GM20000 (cell line): Measurements from ENCODE around the gene ID1.
"Not testable (repeated sequence)": the region's sequence is repeated elsewhere in the genome, so short reads cannot be mapped to it uniquely, and the experiment has no call there.

Experiments used
- DNase-seq: peaks from one replicate; pipeline ENCODE4 v3.0.0; 2012; ENCODE audit warnings: low spot score
- CTCF ChIP-seq: IDR thresholded peaks from 2 replicates; pipeline ENCODE4 v1.5.1; 2012; ENCODE audit warnings: mild to moderate bottlenecking, control low read depth; ENCODE audit errors: extremely low read depth, missing control alignments

The ID1 gene

GRCh38 chr20:31569163-31570020 lies 35.7 kb upstream of the ID1 start:
- peak; percentile 68 for DNase-seq
- TF ChIP-seq CTCF, result peak; percentile 80

- no peak for DNase-seq
- TF ChIP-seq CTCF, result no peak
Measured at GRCh38 chr20:31570021-31570463, 35.0 kb upstream of the ID1 start.

- DNase-seq, result no peak
- no peak for TF ChIP-seq CTCF
Measured at GRCh38 chr20:31570735-31571617, 34.1 kb upstream of the ID1 start.

- no peak for TF ChIP-seq CTCF
- DNase-seq, result no peak
Measured at GRCh38 chr20:31572042-31572700, 32.9 kb upstream of the ID1 start.

GRCh38 chr20:31572701-31573554 lies 32.2 kb upstream of the ID1 start:
- no peak for TF ChIP-seq CTCF
- DNase-seq, result peak; percentile 97

- DNase-seq, result no peak
- TF ChIP-seq CTCF, result no peak
Measured at GRCh38 chr20:31573555-31574321, 31.4 kb upstream of the ID1 start.

- DNase-seq, result not testable (repeated sequence)
Measured at GRCh38 chr20:31574986-31575385, 30.1 kb upstream of the ID1 start.
